CD8-positive, alpha-beta memory T cell (primary cell): Measurements from ENCODE around the gene NCK2. TPM values are rescaled to one million over a fixed set of nuclear protein-coding genes. Genes with fewer than 3 reads are reported as not detected.

Source experiments
- CTCF ChIA-PET: fragments of 350-600 bp; sonication (Branson Sonifier 250); formaldehyde crosslinking; loops from one replicate; lab custom pipeline; 2021; ENCODE audit warnings: antibody characterized with exemption; lab: Charles Lee
- POLR2A ChIA-PET: fragments of 350-600 bp; sonication (Branson Sonifier 250); formaldehyde crosslinking; loops from one replicate; lab custom pipeline; 2021; ENCODE audit warnings: antibody characterized with exemption; lab: Charles Lee
- DNase-seq, 5 donors: peaks; one replicate each; pipeline versions ENCODE4 v3.0.0 to v3.0.0-alpha.2; 2020 to 2022; ENCODE audit warnings: mixed read lengths in 1 of 5
- H3K27ac ChIP-seq: one replicate; pipeline ENCODE4 v1.7.0; 2013; ENCODE audit warnings: low read depth, mild to moderate bottlenecking, low read length, moderate library complexity
- H3K27me3 ChIP-seq: 2 replicates; pipeline ENCODE4 v1.7.0; 2013; ENCODE audit warnings: low read length, mild to moderate bottlenecking; ENCODE audit not compliant: insufficient read depth, poor library complexity, severe bottlenecking
- H3K36me3 ChIP-seq: 2 replicates; pipeline ENCODE4 v1.7.0; 2013; ENCODE audit warnings: mild to moderate bottlenecking, low read length, moderate library complexity; ENCODE audit not compliant: insufficient read depth
- H3K4me1 ChIP-seq: 2 replicates; pipeline ENCODE4 v1.7.0; 2013; ENCODE audit warnings: mild to moderate bottlenecking, low read length, moderate library complexity; ENCODE audit not compliant: insufficient read depth
- H3K4me3 ChIP-seq: 2 replicates; pipeline ENCODE4 v1.7.0; 2013; ENCODE audit warnings: mild to moderate bottlenecking, low read length
- H3K9me3 ChIP-seq: 2 replicates; pipeline ENCODE4 v1.7.0; 2013; ENCODE audit warnings: mild to moderate bottlenecking, low read length
- H3K27ac Mint-ChIP-seq, 8 donors: one replicate each; pipeline ENCODE4 v1.8.0; 2020 to 2021; ENCODE audit warnings: mixed read lengths in 8 of 8, mild to moderate bottlenecking in 6 of 8, inconsistent platforms in 3 of 8, moderate library complexity in 3 of 8
- H3K27me3 Mint-ChIP-seq, 2 donors: one replicate each; pipeline ENCODE4 v1.8.0; 2020 to 2021; ENCODE audit warnings: mixed read lengths in 2 of 2, mild to moderate bottlenecking in 1 of 2, moderate library complexity in 1 of 2
- H3K36me3 Mint-ChIP-seq, 3 donors: one replicate each; pipeline ENCODE4 v1.8.0; 2020 to 2021; ENCODE audit warnings: mixed read lengths in 3 of 3, inconsistent platforms in 1 of 3, mild to moderate bottlenecking in 1 of 3
- H3K4me1 Mint-ChIP-seq, 3 donors: one replicate each; pipeline ENCODE4 v1.8.0; 2020 to 2021; ENCODE audit warnings: mixed read lengths in 3 of 3, inconsistent platforms in 1 of 3, mild to moderate bottlenecking in 1 of 3
- H3K4me3 Mint-ChIP-seq, 7 donors: one replicate each; pipeline ENCODE4 v1.8.0; 2020 to 2021; ENCODE audit warnings: mixed read lengths in 7 of 7, mild to moderate bottlenecking in 6 of 7, moderate library complexity in 4 of 7, inconsistent platforms in 2 of 7
- H3K9me3 Mint-ChIP-seq, 5 donors: one replicate each; pipeline ENCODE4 v1.8.0; 2020 to 2022; ENCODE audit warnings: mixed read lengths in 5 of 5, mild to moderate bottlenecking in 3 of 5, moderate library complexity in 2 of 5, inconsistent platforms in 1 of 5
- polyA plus RNA-seq: library from polyadenylated mRNA; unstranded; fragments of 300-500 nt; fragmentation: Illumina TruSeq; gene quantifications from one replicate; pipeline ENCODE4 v1.2.3, GENCODE V29; 2021
- total RNA-seq, 2 experiments: library from RNA; stranded (reverse); gene quantifications; one replicate each; pipeline ENCODE4 v1.2.3, GENCODE V29; 2021

NCK2 gene
- total and polyA plus RNA-seq, 3 experiments from 2014 or later = 72.4 to 77.9 (median 76.1) TPM

DNA sequence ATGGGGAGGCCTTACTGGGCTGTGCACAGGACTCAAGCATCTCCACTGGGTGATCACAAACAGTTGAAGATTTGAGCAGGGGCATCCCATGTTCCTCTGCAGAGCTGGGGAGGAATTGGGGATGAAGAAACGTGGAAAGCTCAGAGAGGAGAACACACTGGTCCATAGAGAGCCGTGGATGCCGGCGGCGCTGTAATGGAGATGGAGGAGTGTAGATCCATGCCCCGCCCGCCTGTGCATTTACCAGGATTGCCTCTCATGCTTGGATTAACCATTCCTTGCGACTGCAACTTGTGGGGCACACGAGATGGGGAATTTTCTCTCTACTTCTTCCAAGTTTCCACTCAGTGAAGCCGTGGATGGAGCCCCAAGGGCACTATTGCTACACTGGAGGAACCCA is 115.9 kb downstream of the NCK2 start:
- Histone ChIP-seq H3K9me3 (no peaks in the 10 kb centered on the region), H3K4me1 (peaks cover 98% of the 10 kb centered on the region), H3K27ac (no peak overlapping the region), H3K4me3 (no peak overlapping the region), H3K27me3 (no peaks in the 10 kb centered on the region), H3K36me3 (peaks cover 12% of the 10 kb centered on the region)
- ChIA-PET CTCF (interaction anchor here (1.0 kb wide), 1 partner anchor 73 kb away, joined by 3 read pairs; no protein-coding TSS in a partner anchor), POLR2A (interaction anchor here (0.6 kb wide), 1 partner anchor 11 kb away, joined by 5 read pairs; no protein-coding TSS in a partner anchor)
- Mint-ChIP-seq H3K4me3 (peak overlapping the region in 6 of 7 donors; percentile 48 to 83 (median 67)), H3K27me3 (no peaks in the 10 kb centered on the region), H3K4me1 (peaks cover 99 to 100% (median 99%) of the 10 kb centered on the region in 3 donors), H3K9me3 (no peaks in the 10 kb centered on the region), H3K36me3 (peaks cover 0 to 29% (median under 1%) of the 10 kb centered on the region in 3 donors), H3K27ac (peak overlapping the region; percentile 85 to 98 (median 94))
- no peak for DNase-seq

DNA sequence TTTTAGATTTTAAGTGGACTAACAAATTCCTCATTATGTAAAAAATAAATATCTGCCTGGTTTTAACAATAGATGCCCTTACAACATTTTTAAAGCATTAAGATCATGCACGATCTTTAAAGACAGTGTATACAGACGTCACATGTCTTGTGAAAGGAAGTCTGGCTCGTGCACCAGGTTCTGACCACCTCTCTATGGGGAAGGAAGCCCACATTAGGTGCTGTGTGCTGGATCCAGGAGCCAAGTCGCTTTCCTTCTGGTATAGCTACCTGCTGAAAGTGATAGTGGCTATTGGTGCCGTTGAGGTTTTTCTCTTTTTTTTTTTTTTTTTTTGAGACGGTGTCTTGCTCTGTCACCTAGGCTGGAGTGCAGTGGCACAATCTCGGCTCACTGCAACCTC is 116.5 kb downstream of the NCK2 start:
- Histone ChIP-seq H3K4me1 (peaks cover 97% of the 10 kb centered on the region), H3K9me3 (no peaks in the 10 kb centered on the region), H3K27ac (no peak overlapping the region), H3K27me3 (no peaks in the 10 kb centered on the region), H3K4me3 (no peak overlapping the region), H3K36me3 (peaks cover 12% of the 10 kb centered on the region)
- peak overlapping the region; percentile 85 to 98 (median 94) for H3K27ac Mint-ChIP-seq
- no peaks in the 10 kb centered on the region for H3K9me3 Mint-ChIP-seq
- H3K27me3 Mint-ChIP-seq = no peaks in the 10 kb centered on the region
- H3K36me3 Mint-ChIP-seq = peaks cover 0 to 24% (median 0%) of the 10 kb centered on the region in 3 donors
- ChIA-PET CTCF (no interaction called here), POLR2A (interaction anchor here (0.6 kb wide), 1 partner anchor 11 kb away, joined by 5 read pairs; no protein-coding TSS in a partner anchor)
- H3K4me1 Mint-ChIP-seq = peaks cover 95 to 100% (median 96%) of the 10 kb centered on the region in 3 donors
- peak; percentile 25 to 59 (median 34) for DNase-seq
- peak overlapping the region; percentile 35 to 74 (median 60) for H3K4me3 Mint-ChIP-seq

DNA sequence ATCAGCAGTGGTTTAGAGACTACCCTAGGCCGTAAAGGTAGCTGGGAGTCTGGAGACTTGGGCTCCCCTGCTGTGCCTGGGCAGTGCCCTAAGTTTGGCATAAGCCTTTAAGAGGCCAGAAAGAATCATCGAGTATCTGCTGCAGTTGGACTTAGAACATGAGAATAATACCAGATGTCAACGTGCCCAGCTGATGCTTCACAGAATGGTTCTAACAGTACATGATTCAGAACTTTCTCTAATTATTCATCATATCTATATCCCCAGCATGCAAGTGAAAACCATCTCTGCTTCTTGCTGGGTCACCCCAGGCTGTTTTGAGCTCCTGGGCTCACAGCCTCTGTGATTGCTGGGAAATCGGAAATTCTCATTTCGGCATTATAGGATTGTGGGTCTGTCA is 118.1 kb downstream of the NCK2 start:
- Histone ChIP-seq H3K4me1 (peaks cover 96% of the 10 kb centered on the region), H3K4me3 (no peak overlapping the region), H3K27ac (no peak overlapping the region), H3K9me3 (no peaks in the 10 kb centered on the region), H3K36me3 (peaks cover 12% of the 10 kb centered on the region), H3K27me3 (no peaks in the 10 kb centered on the region)
- Mint-ChIP-seq H3K4me1 (peaks cover 92 to 100% (median 96%) of the 10 kb centered on the region in 3 donors), H3K9me3 (no peaks in the 10 kb centered on the region), H3K4me3 (peak overlapping the region; percentile 32 to 75 (median 62)), H3K27me3 (no peaks in the 10 kb centered on the region), H3K36me3 (peaks cover 0 to 28% (median 0%) of the 10 kb centered on the region in 3 donors), H3K27ac (peak overlapping the region; percentile 85 to 97 (median 94))
- DNase-seq = no peak
- ChIA-PET POLR2A (interaction anchor here (0.9 kb wide), 1 partner anchor 64 kb away, joined by 3 read pairs; no protein-coding TSS in a partner anchor), CTCF (interaction anchor here (0.8 kb wide), 1 partner anchor 9 kb away, joined by 3 read pairs; no protein-coding TSS in a partner anchor)

DNA sequence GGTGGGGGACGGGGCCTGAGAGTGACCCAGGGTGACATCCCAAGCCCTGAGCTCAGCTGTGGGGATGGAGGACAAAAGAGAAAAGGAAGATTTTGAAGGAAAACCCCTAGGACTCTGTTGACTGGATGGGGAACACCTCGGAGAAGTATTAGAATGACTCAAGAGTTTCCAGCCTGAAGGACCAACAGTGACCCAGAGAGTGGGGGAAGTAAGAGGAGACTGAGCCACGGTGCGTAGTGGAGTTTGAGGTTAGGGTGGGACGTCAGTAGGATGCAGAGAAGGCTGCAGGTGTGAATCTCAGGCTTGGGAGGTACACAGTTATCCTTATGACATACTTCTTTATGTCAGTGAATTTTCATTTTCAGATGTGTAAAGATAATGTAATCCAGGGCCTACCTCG is 119.5 kb downstream of the NCK2 start:
- Mint-ChIP-seq H3K27me3 (no peaks in the 10 kb centered on the region), H3K9me3 (no peaks in the 10 kb centered on the region), H3K4me3 (peak overlapping the region; percentile 38 to 77 (median 62)), H3K36me3 (peaks cover 0 to 29% (median 2%) of the 10 kb centered on the region in 3 donors), H3K27ac (peak overlapping the region; percentile 85 to 97 (median 94)), H3K4me1 (peaks cover 91 to 100% (median 96%) of the 10 kb centered on the region in 3 donors)
- Histone ChIP-seq H3K36me3 (peaks cover 12% of the 10 kb centered on the region), H3K27ac (peak overlapping the region; percentile 35), H3K4me3 (no peak overlapping the region), H3K27me3 (no peaks in the 10 kb centered on the region), H3K4me1 (peaks cover 94% of the 10 kb centered on the region), H3K9me3 (no peaks in the 10 kb centered on the region)
- DNase-seq = peak in 3 of 5 donors; percentile 18 to 66 (median 60)
- CTCF ChIA-PET = interaction anchor here (0.9 to 1.3 kb wide), 2 partner anchors 14 to 221 kb away, joined by 3 read pairs; no protein-coding TSS in a partner anchor
- POLR2A ChIA-PET = interaction anchor here (0.6 to 0.7 kb wide), 2 partner anchors 16 to 207 kb away, joined by 3 read pairs; no protein-coding TSS in a partner anchor

DNA sequence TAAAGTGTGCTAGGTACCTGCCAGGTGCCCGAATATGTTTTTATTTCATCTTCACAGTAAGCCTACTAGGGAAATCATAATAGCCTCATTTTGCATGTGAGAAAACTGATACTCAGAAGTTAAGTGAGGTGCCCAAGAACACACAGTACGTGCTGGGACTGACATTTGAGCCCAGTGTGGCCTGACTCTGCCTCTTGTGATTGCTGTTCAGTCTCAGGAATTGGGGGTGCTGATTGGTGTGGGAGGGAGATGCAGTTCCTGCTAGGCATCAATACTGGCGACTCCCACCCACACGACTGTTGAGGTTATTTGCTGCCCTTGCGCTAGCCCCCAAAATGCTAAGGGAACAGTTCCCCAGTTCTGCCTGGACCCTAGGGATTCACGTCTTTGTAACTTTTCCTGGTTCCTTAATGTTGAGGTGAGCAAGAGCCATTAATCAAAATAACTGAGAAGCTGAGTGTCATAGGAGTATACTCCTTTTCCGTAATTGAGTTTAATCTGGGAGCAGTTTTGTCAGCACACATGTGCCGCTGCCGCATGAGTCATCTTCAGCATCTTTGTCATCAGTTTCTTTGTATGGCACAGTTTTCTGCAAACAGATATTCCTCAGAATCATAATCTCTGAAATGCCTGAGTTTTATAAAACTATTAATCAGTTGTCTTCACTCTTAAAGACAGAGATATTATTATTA is 120.7 kb downstream of the NCK2 start:
- Mint-ChIP-seq H3K36me3 (peaks cover 0 to 35% (median 4%) of the 10 kb centered on the region in 3 donors), H3K9me3 (no peaks in the 10 kb centered on the region), H3K27ac (peak overlapping the region; percentile 85 to 97 (median 94)), H3K4me1 (peaks cover 89 to 100% (median 96%) of the 10 kb centered on the region in 3 donors), H3K27me3 (no peaks in the 10 kb centered on the region), H3K4me3 (peak overlapping the region; percentile 38 to 75 (median 54))
- Histone ChIP-seq H3K4me1 (peaks cover 91% of the 10 kb centered on the region), H3K27ac (peak overlapping the region; percentile 0), H3K36me3 (peaks cover 12% of the 10 kb centered on the region), H3K4me3 (no peak overlapping the region), H3K27me3 (no peaks in the 10 kb centered on the region), H3K9me3 (no peaks in the 10 kb centered on the region)
- no peak for DNase-seq
- CTCF ChIA-PET = interaction anchor here (0.9 to 1.3 kb wide), 2 partner anchors 13 to 220 kb away, joined by 3 read pairs; no protein-coding TSS in a partner anchor
- POLR2A ChIA-PET = interaction anchor here (0.7 kb wide), 1 partner anchor 15 kb away, joined by 3 read pairs; no protein-coding TSS in a partner anchor

DNA sequence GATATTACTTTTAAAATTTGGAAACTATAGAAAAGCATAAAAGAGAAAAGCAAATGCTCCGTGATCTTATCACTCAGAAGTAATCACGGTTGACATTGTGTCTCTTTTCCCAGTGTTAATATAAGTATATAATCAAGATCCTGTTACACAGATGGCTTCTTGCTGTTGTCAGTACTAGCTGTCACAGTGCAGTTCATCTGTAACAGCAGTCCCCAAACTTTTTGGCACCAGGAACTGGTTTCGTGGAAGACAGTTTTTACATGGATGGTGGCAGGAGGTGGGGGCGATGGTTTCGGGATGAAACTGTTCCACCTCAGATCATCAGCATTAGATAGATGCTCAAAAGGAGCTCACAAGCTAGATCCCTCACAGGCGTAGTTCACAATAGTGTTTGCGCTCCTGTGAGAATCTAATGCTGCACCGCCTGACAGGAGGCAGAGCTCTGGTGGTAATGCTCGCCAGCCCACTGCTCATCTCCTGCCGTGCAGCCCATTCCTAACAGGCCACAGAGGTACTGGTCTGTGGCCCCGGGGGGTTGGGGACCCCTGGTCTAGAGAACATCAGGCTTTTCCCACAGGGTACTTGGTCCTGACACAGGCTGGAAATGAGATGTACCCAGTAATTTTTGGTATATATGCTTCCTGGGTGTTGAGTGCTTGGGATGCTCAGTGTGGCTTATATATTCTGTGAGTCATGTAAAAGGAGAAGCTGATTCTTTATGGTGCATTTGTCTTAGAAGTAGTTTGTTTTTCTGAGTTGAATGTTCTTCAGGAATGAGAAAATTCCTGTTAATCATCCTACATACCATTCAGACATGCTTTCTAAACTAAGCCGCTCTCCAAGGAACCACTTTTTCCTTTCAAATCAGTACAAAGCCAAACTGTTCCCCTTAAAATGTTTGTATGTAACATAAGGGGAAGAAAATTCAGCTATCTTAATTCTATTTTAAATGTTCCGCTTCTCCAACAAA is 121.8 kb downstream of the NCK2 start:
- no peak for DNase-seq
- no peaks in the 10 kb centered on the region for H3K9me3 ChIP-seq
- Mint-ChIP-seq H3K4me3 (peak overlapping the region in 2 of 7 donors; percentile 5 to 65), H3K9me3 (no peaks in the 10 kb centered on the region), H3K4me1 (peaks cover 87 to 100% (median 95%) of the 10 kb centered on the region in 3 donors), H3K27me3 (no peaks in the 10 kb centered on the region), H3K36me3 (peaks cover 0 to 41% (median 8%) of the 10 kb centered on the region in 3 donors), H3K27ac (peak overlapping the region in 6 of 8 donors; percentile 46 to 81 (median 65))
- no peak overlapping the region for H3K27ac ChIP-seq
- no peak overlapping the region for H3K4me3 ChIP-seq
- H3K36me3 ChIP-seq = peaks cover 12% of the 10 kb centered on the region
- POLR2A ChIA-PET = no interaction called here
- peaks cover 88% of the 10 kb centered on the region for H3K4me1 ChIP-seq
- CTCF ChIA-PET = interaction anchor here (1.7 kb wide), 1 partner anchor 22 kb away, joined by 4 read pairs; no protein-coding TSS in a partner anchor
- no peaks in the 10 kb centered on the region for H3K27me3 ChIP-seq

DNA sequence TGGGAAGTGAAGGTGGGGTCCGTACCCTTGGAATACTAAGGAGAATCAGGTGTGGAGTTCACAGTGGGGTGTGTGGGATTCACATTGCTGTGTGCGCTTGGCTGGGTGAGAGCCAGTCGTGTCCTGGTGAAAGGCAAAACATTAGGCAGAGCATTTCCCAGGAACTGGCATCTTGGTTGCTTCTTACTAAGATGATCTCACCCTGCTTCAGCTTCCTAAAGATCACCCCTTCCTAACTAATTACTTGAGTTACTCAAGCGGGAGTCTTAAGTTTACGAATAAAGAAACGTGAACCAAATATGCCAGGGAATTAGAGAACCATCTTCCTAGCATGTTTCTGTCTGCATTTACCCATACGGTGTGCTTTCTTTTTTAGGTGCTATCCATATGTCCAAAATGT is 122.9 kb downstream of the NCK2 start:
- H3K4me3 Mint-ChIP-seq = peak overlapping the region in 2 of 7 donors; percentile 15 to 50
- Histone ChIP-seq H3K27ac (no peak overlapping the region), H3K9me3 (no peaks in the 10 kb centered on the region), H3K36me3 (peaks cover 8% of the 10 kb centered on the region), H3K27me3 (no peaks in the 10 kb centered on the region), H3K4me1 (peaks cover 88% of the 10 kb centered on the region), H3K4me3 (no peak overlapping the region)
- H3K36me3 Mint-ChIP-seq = peaks cover 0 to 43% (median 13%) of the 10 kb centered on the region in 3 donors
- POLR2A ChIA-PET = no interaction called here
- CTCF ChIA-PET = interaction anchor here (1.7 kb wide), 1 partner anchor 21 kb away, joined by 4 read pairs; no protein-coding TSS in a partner anchor
- peak overlapping the region; percentile 46 to 90 (median 68) for H3K27ac Mint-ChIP-seq
- peaks cover 86 to 100% (median 95%) of the 10 kb centered on the region in 3 donors for H3K4me1 Mint-ChIP-seq
- no peaks in the 10 kb centered on the region for H3K9me3 Mint-ChIP-seq
- no peak for DNase-seq
- peaks cover 0 to 1% of the 10 kb centered on the region in 2 donors for H3K27me3 Mint-ChIP-seq
